HL-60/S4 (cell line): ENCODE measurements around the gene EFNA2.

Experiments used
- in situ Hi-C: fragments of 300-500 bp; cut with MboI; formaldehyde crosslinking; loops from 2 replicates; pipeline ENCODE4 v1.14.3; 2022; ENCODE audit warnings: low sequenced_read_pairs

The EFNA2 gene

GRCh38 chr19:1285737-1286360 is at the start of gene EFNA2:
TSS of gene EFNA2 (plus strand) at chr19:1285873. CDS start at chr19:1286169, 296 bp downstream.
- in situ Hi-C loops: no loop called here

- in situ Hi-C loops: no loop called here
These were observed 49.1 kb upstream of the EFNA2 start for GRCh38 chr19:1236576-1236975.

GRCh38 chr19:1237027-1237659 is 48.5 kb upstream of the EFNA2 start:
- in situ Hi-C loops: no loop called here

DNA sequence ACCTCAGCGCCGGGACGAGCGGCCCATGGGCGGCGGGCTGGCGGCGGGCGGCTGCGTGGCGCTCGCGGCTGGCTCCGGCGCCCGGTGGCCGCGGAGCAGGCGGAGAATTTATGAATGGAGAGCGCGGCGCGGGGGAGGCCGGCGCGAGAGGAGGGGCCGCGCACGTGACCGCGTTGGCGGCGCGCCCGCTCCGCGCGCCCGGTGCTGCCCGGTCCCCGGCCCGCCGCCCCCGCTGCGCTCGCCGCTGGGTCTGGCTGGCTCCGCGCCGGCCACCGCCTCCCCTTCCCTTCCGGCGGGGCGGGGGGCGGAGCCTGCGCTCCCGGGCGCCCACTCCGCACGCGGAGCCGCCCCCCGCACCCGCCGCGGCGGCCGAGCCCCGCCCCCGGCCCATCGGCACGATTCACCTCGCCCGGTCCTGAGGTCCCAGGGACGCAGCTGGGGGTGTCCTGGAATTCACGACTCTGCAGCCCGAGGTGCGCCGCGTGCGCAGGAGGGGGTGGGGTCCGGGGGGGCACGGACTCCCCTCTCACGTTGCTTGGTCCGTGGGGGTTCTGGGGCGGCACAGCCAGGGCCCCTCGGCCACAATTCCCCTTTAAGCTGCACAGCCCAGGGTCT is 47.8 kb upstream of the EFNA2 start, which contains the start of gene CBARP:
CBARP (minus strand) TSS at position 252 of the 615 bp plus-strand sequence. CDS start 1,905 bp downstream, outside the sequence.
- in situ Hi-C loops: no loop called here

DNA sequence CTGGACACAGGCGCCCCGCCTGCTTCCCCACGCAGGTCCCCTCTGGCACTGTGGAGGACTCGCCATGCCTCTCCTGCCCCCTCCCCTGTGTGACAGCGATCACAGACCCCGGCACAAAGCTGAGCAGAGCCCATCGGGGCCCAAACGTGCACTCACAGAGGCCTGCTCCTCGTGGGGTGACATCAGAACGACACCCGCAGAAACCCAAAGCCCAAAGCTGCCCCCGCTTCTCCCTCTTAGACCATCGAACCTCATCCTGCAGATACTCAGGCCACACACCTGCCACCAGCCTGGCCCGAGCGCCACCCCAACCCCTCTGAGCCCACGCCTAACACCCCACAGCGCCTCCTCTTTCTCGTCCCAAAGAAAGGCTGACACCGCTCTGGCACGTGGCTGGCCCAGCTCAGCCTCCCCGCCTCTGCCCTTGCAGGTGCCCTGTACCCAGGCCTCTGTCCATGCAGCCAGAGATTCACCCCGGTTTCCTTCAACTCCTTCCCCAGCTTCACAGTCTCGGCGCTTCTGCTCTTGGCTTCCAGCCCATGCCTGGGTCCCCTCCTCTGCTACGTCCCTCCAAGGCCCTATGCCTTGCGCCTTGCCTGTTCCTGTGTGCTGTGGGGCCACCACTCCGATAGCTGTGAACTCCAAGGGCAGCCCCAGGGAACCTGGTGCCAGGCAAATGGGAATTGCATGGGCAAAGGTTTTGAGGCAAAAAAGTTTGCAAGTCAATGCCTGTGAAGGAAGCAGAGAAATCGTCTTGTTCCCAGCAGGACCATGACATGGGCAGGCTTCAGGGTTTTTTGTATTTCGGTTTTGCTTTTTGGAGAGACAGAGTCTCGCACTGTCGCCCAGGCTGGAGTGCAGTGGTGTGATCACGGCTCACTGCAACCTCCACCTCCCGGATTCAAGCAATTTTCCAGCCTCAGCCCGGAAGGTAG is 47.0 kb upstream of the EFNA2 start:
- in situ Hi-C loops: no loop called here

DNA sequence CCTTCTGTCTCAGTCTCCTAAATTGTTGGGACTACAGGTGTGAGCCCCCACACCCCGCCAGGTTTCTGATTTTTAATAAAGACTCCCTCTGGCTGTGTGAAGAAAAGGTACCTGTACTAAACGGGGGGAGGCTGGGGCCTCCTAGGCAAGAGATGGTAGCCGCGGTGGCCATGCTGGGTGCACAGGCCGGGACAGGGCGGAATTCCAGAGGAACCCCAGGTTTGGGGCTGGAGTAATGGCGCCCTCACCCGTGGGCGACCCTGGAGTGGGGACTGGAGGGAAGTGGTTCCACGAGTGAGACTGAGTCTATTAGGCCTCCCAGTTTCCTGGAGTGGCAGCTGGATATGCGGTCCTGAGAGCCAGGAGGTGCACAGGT is 46.3 kb upstream of the EFNA2 start:
- in situ Hi-C loops: no loop called here

GRCh38 chr19:1239796-1240737 is 45.6 kb upstream of the EFNA2 start:
- in situ Hi-C loops: loop anchor here (10.0 kb wide), 1 partner anchor 315 kb away; the partner anchor contains the start of gene ARID3A

DNA sequence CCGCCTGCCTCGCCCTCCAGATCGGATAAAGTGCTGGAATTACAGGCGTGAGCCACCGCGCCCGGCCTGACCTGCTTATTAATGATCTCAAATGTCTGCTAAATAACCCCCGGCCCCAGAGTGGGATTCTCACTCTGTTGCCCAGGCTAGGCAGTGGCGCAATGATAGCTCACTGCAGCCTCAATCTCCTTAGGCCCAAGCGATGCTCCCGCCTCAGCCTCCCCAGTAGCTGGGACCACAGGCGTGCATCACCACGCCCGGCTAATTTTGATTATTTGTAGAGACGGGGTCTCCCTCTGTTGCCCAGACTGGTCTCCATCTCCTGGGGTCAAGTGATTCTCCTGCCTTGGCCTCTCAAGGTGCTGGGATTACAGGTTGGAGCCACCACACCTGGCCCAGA is 44.7 kb upstream of the EFNA2 start:
- in situ Hi-C loops: loop anchor here (10.0 kb wide), 1 partner anchor 316 kb away; the partner anchor contains the start of gene ARID3A

DNA sequence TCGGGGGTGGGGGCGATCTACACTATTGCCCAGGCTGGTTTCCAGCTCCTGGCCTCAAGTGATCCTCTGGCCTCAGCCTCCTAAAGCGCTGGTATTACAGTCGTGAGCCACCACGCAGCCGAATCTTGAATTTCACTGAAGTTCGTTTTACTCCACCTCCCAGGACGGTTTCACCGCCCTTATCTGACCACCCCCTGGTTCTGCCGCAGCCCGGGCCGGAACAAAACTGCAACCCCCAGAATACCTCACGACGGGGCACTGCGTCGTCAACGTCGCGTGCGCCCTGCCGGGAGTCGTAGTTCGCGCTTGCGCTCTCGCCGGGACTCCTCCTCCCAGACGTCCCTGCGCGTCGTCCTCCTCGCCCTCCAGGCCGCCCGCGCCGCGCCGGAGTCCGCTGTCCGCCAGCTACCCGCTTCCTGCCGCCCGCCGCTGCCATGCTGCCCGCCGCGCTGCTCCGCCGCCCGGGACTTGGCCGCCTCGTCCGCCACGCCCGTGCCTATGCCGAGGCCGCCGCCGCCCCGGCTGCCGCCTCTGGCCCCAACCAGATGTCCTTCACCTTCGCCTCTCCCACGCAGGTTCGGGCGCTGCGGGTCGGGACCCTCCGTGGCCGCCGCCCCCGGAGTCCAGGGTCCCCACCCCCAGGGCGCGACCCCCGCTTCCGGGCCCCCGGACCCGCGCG is 44.1 kb upstream of the EFNA2 start, which contains the start of gene ATP5F1D:
ATP5F1D (plus strand) TSS at position 335 of the 679 bp plus-strand sequence; CDS start at position 435, 100 bp downstream.
- in situ Hi-C loops: loop anchor here (10.0 kb wide), 1 partner anchor 317 kb away; the partner anchor contains the start of gene ARID3A

DNA sequence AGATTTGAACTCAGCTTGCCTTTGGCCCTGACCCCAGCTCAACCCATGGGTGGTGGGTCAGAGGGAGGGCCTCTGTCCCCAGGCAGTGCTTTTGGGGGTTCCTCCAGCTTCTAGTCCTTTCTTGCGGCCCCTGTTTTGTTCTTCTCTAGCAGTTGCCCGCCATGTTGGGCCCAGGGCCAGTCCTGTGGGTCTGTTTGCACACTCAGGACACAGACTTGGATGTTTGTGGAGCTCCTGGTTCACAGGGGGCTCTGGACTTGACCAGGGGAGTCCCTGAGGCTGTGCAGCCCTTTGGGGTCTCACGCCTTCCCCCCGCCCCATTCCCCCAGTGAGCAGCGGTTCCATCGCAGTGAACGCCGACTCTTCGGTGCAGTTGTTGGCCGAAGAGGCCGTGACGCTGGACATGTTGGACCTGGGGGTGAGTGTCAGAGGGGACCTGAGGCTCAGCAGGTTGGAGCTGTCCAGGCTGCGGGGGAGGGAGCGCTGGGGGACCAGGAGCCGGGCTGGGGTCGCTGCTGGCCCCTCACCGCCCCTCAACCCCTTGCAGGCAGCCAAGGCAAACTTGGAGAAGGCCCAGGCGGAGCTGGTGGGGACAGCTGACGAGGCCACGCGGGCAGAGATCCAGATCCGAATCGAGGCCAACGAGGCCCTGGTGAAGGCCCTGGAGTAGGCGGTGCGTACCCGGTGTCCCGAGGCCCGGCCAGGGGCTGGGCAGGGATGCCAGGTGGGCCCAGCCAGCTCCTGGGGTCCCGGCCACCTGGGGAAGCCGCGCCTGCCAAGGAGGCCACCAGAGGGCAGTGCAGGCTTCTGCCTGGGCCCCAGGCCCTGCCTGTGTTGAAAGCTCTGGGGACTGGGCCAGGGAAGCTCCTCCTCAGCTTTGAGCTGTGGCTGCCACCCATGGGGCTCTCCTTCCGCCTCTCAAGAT is 41.6 kb upstream of the EFNA2 start:
- in situ Hi-C loops: loop anchor here (10.0 kb wide), 1 partner anchor 319 kb away; the partner anchor contains the start of gene ARID3A

DNA sequence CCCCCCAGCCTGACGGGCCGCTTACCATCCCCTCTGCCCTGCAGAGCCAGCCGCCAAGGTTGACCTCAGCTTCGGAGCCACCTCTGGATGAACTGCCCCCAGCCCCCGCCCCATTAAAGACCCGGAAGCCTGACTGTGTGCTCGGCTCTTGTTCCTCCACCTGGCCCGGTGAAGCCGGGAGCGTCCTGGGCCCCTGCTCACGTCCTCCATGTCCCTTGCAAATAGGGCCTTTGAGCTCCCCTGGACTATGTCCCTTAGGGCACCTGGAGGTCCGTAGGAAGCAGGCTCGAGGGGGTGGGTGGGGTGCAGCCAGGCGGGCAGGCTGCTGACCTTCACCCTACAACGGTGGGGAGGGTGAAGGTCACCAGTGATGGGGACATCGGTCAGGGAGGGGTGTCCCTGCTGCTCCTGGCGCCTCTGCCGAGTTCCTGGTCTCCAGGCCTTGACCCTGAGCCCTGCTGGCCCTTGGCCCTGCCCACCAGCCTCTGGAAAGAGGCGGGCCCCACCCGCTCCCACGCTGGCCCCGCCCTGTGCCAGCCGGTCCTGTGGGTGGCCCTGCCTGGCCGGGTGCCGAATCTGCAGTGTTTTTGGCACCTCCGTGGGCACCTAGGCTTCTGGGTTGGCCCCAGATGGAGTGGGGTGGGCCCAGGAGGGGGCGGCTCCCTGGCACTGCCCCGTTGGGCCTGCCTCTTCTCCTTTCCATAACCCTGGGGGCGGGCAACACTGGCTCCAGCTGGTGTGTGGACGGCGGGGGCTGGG is 40.8 kb upstream of the EFNA2 start:
- in situ Hi-C loops: loop anchor here (10.0 kb wide), 1 partner anchor 320 kb away; the partner anchor contains the start of gene ARID3A

DNA sequence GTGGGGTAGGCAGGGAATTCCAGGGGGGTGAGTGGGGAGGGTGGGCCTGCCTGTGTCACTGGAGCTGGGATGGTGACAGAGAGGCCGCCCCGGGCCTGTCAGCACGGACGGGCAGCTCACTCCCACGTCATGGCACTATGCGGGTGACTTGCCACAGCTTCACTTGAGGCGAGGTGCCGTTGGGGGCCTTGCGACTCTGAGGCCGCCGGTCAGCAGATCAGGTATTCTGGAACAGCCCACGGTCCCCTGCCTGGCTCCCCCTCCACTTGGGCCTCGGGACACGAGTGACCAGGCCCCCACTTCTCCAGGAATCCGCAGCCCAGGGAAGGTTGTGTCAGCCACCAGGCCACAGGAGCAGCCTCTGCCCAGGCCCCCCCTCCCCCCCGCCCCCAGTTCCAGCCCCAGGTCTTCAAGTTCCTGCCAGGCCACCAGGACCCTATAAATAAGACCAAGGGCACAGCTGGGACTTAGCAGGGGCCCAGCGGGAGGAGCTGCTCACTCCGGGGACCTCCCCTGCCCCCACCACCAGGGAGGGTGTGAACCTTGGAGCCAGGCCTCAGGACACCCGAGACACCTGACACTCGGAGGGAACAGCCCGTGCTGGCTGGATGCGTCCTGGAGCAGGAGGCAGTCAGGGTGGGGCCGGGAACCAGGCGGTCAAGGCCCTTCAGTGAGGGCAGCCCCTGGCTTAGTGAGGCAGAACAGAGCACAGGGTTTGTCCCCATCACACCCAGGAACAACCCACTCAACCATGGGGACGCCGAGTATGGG is 40.0 kb upstream of the EFNA2 start:
- in situ Hi-C loops: loop anchor here (10.0 kb wide), 1 partner anchor 321 kb away; the partner anchor contains the start of gene ARID3A

DNA sequence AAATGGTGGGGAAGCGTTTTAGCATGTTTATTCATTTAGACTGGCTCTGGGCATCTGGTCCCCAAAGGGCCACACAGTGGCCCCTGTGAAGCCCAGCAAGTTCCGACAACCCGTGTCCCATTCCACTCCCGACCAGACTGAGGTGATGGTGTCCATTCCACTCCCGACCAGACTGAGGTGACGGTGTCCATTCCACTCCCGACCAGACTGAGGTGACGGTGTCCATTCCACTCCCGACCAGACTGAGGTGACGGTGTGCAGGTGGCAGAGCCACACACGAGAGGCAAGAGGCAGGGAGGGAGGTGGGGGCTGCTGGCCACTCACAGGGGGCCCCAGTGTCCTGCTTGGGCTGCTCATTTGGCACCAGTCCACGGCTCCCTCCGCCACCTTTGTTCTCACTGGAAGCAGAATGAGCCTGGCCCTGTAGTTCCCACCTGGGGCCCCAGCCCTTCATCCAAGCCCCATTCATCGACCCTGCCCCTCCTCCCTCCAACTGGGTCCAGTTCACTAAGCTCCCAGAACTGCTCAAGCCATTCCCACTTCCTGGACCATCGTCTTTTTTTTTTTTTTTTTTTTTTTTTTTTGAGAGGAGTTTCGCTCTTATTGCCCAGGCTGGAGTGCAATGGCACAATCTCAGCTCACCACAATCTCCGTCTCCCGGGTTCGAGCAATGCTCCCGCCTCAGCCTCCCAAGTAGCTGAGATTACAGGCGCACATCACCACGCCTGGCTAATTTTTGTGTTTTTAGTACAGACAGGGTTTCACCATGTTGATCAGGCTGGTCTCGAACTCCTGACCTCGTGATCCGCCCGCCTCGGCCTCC is 39.2 kb upstream of the EFNA2 start:
- in situ Hi-C loops: loop anchor here (10.0 kb wide), 1 partner anchor 322 kb away; the partner anchor contains the start of gene ARID3A

- in situ Hi-C loops: loop anchor here (10.0 kb wide), 1 partner anchor 323 kb away; the partner anchor contains the start of gene ARID3A
These were observed 37.9 kb upstream of the EFNA2 start for GRCh38 chr19:1247748-1248138.

- in situ Hi-C loops: loop anchor here (10.0 kb wide), 1 partner anchor 323 kb away; the partner anchor contains the start of gene ARID3A
These were observed 37.4 kb upstream of the EFNA2 start, which contains the start of gene MIDN for GRCh38 chr19:1248139-1248785. TSS of gene MIDN (plus strand) at chr19:1248583. CDS start at chr19:1250297, 1,714 bp downstream.
